ENCODE results near the gene THAP4.

The THAP4 gene

DNA sequence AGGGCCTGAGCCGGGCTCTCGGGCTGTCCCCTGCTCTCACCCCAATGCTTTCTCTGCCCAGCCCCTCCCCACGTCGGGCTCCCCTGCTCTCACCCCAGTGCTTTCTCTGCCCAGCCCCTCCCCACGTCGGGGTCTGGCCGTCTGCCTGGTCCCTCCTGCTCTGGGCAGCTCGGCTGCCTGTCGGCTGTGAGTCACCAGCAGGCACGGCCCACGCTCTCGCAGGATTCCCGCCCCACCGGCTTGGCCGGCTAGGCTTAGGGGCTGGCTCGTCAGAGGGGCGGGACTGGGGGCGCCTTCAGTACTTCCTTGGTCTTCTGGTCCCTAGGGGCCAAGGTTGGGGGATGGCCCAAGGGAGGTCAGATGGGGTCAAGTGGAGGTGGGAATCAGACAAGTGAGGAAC is 75.1 kb downstream of the THAP4 start:
- peaks cover 22% of the 10 kb centered on the region for H3K27me3 ChIP-seq (ENCODE audit: insufficient read depth, poor library complexity, severe bottlenecking)
- H3K4me3 ChIP-seq (replicated peaks; ENCODE audit: insufficient read depth, low read length) = no peak overlapping the region
- no peak for DNase-seq (ENCODE audit: low read depth in 1 of 2, low spot score in 1 of 2)
- no peak overlapping the region for H3K27ac ChIP-seq (replicated peaks)
- TF ChIP-seq SPI1 (IDR thresholded peaks at IDR 0.05; ENCODE audit: borderline replicate concordance, low read depth) = no peak
- no peak for TF ChIP-seq CTCF (IDR thresholded peaks at IDR 0.05; ENCODE audit: insufficient read depth, low read length)
- no peak for TF ChIP-seq POLR2AphosphoS5 (IDR thresholded peaks at IDR 0.05; ENCODE audit: low read depth)

DNA sequence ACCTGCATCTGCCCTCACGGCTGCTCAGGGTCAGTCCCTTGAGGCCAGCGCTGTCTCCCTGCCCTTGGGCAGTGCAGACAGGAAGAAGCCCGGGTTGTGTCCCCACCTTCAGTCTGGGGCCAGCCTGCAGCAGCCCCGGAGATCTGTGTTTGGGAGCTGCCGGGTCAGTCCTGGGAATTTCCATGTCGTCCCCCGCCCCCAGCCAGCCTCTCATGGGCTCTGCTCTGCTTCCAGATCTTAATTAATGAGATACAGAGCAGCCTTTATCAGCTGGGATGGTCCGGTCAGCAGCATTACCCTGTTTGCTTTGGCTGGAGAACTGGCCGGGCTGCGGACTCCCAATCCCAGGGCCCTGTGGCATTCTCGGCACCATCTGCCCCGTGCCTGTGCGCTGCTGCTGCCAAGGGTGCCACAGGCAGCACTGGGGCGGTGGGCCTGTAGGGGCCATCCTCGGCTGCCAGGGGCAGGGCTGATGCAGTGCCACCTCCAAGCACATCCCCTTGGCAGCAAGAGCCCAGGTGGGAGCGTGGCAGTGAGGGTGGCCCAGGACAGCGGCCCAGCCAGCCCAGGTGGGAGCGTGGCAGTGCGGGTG is 76.0 kb downstream of the THAP4 start:
- DNase-seq (ENCODE audit: low read depth in 1 of 2, low spot score in 1 of 2) = no peak
- Histone ChIP-seq H3K27ac (replicated peaks) (no peak overlapping the region), H3K27me3 (ENCODE audit: insufficient read depth, poor library complexity, severe bottlenecking) (peaks cover 25% of the 10 kb centered on the region), H3K4me3 (replicated peaks; ENCODE audit: insufficient read depth, low read length) (no peak overlapping the region)
- TF ChIP-seq, protein P1, sequence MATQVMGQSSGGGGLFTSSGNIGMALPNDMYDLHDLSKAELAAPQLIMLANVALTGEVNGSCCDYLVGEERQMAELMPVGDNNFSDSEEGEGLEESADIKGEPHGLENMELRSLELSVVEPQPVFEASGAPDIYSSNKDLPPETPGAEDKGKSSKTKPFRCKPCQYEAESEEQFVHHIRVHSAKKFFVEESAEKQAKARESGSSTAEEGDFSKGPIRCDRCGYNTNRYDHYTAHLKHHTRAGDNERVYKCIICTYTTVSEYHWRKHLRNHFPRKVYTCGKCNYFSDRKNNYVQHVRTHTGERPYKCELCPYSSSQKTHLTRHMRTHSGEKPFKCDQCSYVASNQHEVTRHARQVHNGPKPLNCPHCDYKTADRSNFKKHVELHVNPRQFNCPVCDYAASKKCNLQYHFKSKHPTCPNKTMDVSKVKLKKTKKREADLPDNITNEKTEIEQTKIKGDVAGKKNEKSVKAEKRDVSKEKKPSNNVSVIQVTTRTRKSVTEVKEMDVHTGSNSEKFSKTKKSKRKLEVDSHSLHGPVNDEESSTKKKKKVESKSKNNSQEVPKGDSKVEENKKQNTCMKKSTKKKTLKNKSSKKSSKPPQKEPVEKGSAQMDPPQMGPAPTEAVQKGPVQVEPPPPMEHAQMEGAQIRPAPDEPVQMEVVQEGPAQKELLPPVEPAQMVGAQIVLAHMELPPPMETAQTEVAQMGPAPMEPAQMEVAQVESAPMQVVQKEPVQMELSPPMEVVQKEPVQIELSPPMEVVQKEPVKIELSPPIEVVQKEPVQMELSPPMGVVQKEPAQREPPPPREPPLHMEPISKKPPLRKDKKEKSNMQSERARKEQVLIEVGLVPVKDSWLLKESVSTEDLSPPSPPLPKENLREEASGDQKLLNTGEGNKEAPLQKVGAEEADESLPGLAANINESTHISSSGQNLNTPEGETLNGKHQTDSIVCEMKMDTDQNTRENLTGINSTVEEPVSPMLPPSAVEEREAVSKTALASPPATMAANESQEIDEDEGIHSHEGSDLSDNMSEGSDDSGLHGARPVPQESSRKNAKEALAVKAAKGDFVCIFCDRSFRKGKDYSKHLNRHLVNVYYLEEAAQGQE (IDR thresholded peaks at IDR 0.05; ENCODE audit: insufficient replicate concordance, low read depth) = no peak
- TF ChIP-seq POLR2AphosphoS5 (IDR thresholded peaks at IDR 0.05; ENCODE audit: low read depth) (no peak), SPI1 (IDR thresholded peaks at IDR 0.05; ENCODE audit: borderline replicate concordance, low read depth) (no peak), CTCF (IDR thresholded peaks at IDR 0.05; ENCODE audit: insufficient read depth, low read length) (no peak), GABPA (IDR thresholded peaks at IDR 0.05; ENCODE audit: low read depth) (no peak)

- TF ChIP-seq CTCF (IDR thresholded peaks at IDR 0.05; ENCODE audit: insufficient read depth, low read length) = no peak
- no peak for TF ChIP-seq GABPA (IDR thresholded peaks at IDR 0.05; ENCODE audit: low read depth)
- TF ChIP-seq, protein P1 (IDR thresholded peaks at IDR 0.05; ENCODE audit: insufficient replicate concordance, low read depth) = no peak
- TF ChIP-seq SPI1 (IDR thresholded peaks at IDR 0.05; ENCODE audit: borderline replicate concordance, low read depth) = no peak
- TF ChIP-seq POLR2AphosphoS5 (IDR thresholded peaks at IDR 0.05; ENCODE audit: low read depth) = no peak
- Histone ChIP-seq H3K27ac (replicated peaks) (no peak overlapping the region), H3K27me3 (ENCODE audit: insufficient read depth, poor library complexity, severe bottlenecking) (peaks cover 25% of the 10 kb centered on the region), H3K4me3 (replicated peaks; ENCODE audit: insufficient read depth, low read length) (no peak overlapping the region)
- DNase-seq (ENCODE audit: low read depth in 1 of 2, low spot score in 1 of 2) = no peak
Observed at GRCh38 chr2:241560162-241560882, 76.6 kb downstream of the THAP4 start.
